Measurements from ENCODE around the gene IFRD2. TPM values are rescaled to one million over a fixed set of nuclear protein-coding genes. Genes with fewer than 3 reads are reported as not detected.

IFRD2 gene
- polyA plus RNA-seq, 1 of the 3 experiments (the other 2 are of a cell fraction), result 73.2 TPM

DNA sequence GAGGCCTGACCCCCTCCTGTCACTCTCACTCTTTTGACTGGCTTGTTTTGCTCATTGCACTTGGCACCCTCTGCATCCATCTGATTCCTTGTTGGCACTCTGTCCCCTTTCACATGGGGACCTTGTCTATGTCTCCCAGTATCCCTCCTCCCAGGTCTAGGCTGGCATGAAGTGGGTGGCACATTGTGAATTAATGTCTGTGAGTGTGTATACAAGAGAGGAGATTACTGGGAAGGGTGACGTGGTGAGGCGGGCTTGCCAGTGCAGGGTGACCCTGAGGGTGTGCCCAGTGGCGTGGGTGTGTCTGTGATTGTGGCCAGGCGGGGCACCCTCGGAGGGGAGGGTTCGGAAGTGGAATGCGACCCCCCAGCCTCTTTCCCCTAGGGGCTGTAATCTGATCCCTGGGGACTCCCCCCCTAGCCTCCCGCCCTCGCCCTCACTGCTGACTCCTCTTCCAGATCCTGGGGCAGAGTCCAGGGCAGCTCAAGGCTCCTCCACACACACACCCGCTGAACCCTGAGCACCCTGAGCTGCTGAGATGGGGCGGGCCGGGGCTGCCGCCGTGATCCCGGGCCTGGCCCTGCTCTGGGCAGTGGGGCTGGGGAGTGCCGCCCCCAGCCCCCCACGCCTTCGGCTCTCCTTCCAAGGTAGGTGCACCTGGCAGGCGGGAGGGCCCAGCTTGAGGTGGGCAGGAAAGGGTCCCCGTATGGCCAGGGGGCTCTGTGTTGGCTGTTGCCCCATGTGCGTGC lies 23.4 kb downstream of the IFRD2 start, which contains the start of gene SEMA3B:
TSS of gene SEMA3B (plus strand) at position 445 of the 749 bp plus-strand sequence. CDS start at position 539, 94 bp downstream.
- ChIA-PET CTCF (interaction anchor here (1.5 to 12.2 kb wide), 4 partner anchors 9 to 77 kb away, joined by 4 to 206 read pairs (median 60); partner anchors contain the start of gene GNAT1), POLR2A (no interaction called here)
- Histone ChIP-seq H3F3A (replicated peaks; ENCODE audit: insufficient read depth) (peaks cover 23% of the 10 kb centered on the region), H4K20me1 (ENCODE audit: insufficient read depth) (no peaks in the 10 kb centered on the region), H3K9me2 (no peaks in the 10 kb centered on the region), H3K27me3 (ENCODE audit: insufficient read depth) (no peaks in the 10 kb centered on the region), H3K9me3 (no peaks in the 10 kb centered on the region), H3K36me3 (replicated peaks in 1 of 2; ENCODE audit: control insufficient read depth in 1 of 2, insufficient read depth in 2 of 2, low read length in 1 of 2) (no peaks in the 10 kb centered on the region), H3K4me3 (ENCODE audit: low read depth in 2 of 2, low read length in 1 of 2) (no peak within 1 kb of the TSS), H3K4me2 (peak within 1 kb of the TSS; percentile 56; the same call in 1 of the 2 replicates), H3K9ac (no peak within 1 kb of the TSS), H3K27ac (ENCODE audit: low read depth in 2 of 2, low read length in 1 of 2) (no peak within 1 kb of the TSS), H2AFZ (ENCODE audit: low read depth) (no peak within 1 kb of the TSS), H3K79me2 (ENCODE audit: insufficient read depth) (no peaks in the 10 kb centered on the region), H3K4me1 (ENCODE audit: control insufficient read depth in 1 of 2, insufficient read depth in 2 of 2, low read depth in 1 of 2, low read length in 1 of 2) (peaks cover 26 to 36% of the 10 kb centered on the region in 2 experiments; a peak in 3 of 4 replicates)
- 59% methylated on average over 12 of the region's 21 CpGs for WGBS (ENCODE audit: low lambda C conversion rate)
- DNase-seq, result no peak
- TF ChIP-seq POLR2AphosphoS5 (IDR thresholded peaks at IDR 0.05; ENCODE audit: low read depth, low read length), result no peak

DNA sequence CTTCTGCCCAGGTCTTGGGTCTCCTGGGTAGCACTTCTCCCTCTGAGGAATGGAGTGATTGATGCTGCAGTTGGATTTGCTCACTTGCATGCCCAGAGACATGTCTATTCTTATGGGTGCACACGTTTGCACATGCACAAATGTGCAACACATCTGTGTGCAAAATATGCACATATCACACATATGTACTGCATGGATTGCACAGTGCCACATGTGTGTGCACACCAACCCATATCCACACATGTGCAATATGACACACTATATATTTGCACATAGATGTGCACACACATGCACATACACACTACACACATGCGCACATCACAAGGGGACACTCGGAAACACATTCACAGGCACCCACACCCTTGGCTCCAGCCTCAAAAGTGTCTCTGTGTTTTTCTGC lies 24.0 kb downstream of the IFRD2 start:
- H3K9me2 ChIP-seq, result no peaks in the 10 kb centered on the region
- H3K9ac ChIP-seq, result no peak overlapping the region
- H3K4me3 ChIP-seq (ENCODE audit: low read depth in 2 of 2, low read length in 1 of 2), result no peak overlapping the region
- H3F3A ChIP-seq (replicated peaks; ENCODE audit: insufficient read depth), result peaks cover 28% of the 10 kb centered on the region
- H3K27ac ChIP-seq (ENCODE audit: low read depth in 2 of 2, low read length in 1 of 2), result no peak overlapping the region
- TF ChIP-seq GABPA (IDR thresholded peaks at IDR 0.05; ENCODE audit: low read depth), result no peak
- TF ChIP-seq POLR2AphosphoS5 (IDR thresholded peaks at IDR 0.05; ENCODE audit: low read depth, low read length), result no peak
- TF ChIP-seq MXI1 (IDR thresholded peaks at IDR 0.05; ENCODE audit: low read depth, low read length), result no peak
- no peak for TF ChIP-seq EZH2phosphoT487 (IDR thresholded peaks at IDR 0.05; ENCODE audit: borderline replicate concordance, low read depth)
- TF ChIP-seq, protein P1, sequence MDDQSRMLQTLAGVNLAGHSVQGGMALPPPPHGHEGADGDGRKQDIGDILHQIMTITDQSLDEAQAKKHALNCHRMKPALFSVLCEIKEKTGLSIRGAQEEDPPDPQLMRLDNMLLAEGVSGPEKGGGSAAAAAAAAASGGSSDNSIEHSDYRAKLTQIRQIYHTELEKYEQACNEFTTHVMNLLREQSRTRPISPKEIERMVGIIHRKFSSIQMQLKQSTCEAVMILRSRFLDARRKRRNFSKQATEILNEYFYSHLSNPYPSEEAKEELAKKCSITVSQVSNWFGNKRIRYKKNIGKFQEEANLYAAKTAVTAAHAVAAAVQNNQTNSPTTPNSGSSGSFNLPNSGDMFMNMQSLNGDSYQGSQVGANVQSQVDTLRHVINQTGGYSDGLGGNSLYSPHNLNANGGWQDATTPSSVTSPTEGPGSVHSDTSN (IDR thresholded peaks at IDR 0.05), result no peak
- no peak for TF ChIP-seq CHD2 (IDR thresholded peaks at IDR 0.05; ENCODE audit: low read length, partially characterized antibody)
- TF ChIP-seq, protein P2, sequence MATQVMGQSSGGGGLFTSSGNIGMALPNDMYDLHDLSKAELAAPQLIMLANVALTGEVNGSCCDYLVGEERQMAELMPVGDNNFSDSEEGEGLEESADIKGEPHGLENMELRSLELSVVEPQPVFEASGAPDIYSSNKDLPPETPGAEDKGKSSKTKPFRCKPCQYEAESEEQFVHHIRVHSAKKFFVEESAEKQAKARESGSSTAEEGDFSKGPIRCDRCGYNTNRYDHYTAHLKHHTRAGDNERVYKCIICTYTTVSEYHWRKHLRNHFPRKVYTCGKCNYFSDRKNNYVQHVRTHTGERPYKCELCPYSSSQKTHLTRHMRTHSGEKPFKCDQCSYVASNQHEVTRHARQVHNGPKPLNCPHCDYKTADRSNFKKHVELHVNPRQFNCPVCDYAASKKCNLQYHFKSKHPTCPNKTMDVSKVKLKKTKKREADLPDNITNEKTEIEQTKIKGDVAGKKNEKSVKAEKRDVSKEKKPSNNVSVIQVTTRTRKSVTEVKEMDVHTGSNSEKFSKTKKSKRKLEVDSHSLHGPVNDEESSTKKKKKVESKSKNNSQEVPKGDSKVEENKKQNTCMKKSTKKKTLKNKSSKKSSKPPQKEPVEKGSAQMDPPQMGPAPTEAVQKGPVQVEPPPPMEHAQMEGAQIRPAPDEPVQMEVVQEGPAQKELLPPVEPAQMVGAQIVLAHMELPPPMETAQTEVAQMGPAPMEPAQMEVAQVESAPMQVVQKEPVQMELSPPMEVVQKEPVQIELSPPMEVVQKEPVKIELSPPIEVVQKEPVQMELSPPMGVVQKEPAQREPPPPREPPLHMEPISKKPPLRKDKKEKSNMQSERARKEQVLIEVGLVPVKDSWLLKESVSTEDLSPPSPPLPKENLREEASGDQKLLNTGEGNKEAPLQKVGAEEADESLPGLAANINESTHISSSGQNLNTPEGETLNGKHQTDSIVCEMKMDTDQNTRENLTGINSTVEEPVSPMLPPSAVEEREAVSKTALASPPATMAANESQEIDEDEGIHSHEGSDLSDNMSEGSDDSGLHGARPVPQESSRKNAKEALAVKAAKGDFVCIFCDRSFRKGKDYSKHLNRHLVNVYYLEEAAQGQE (IDR thresholded peaks at IDR 0.05; ENCODE audit: low read depth, low read length), result no peak
- no peak for TF ChIP-seq MEF2A (IDR thresholded peaks at IDR 0.05; ENCODE audit: borderline replicate concordance, low read depth)
- TF ChIP-seq RAD21 (IDR thresholded peaks at IDR 0.05; ENCODE audit: low read length), result no peak
- TF ChIP-seq GATA2 (CRISPR knock-in tag; IDR thresholded peaks at IDR 0.05), result no peak
- TF ChIP-seq TCF12 (IDR thresholded peaks at IDR 0.05), result no peak
- TF ChIP-seq NRF1 (IDR thresholded peaks at IDR 0.05; ENCODE audit: low read depth, low read length), result no peak
- TF ChIP-seq TEAD4 (IDR thresholded peaks at IDR 0.05; ENCODE audit: borderline replicate concordance, insufficient read depth), result no peak
- H3K4me1 ChIP-seq (ENCODE audit: control insufficient read depth in 1 of 2, insufficient read depth in 2 of 2, low read depth in 1 of 2, low read length in 1 of 2), result peaks cover 27 to 34% of the 10 kb centered on the region in 2 experiments; a peak in 3 of 4 replicates
- no peaks in the 10 kb centered on the region for H3K9me3 ChIP-seq
- no peak for DNase-seq
- 59% methylated on average over 3 of the region's 3 CpGs for WGBS (ENCODE audit: low lambda C conversion rate)
- no peak overlapping the region for H2AFZ ChIP-seq (ENCODE audit: low read depth)
- H4K20me1 ChIP-seq (ENCODE audit: insufficient read depth), result no peaks in the 10 kb centered on the region
- no peaks in the 10 kb centered on the region for H3K27me3 ChIP-seq (ENCODE audit: insufficient read depth)
- no peak overlapping the region for H3K4me2 ChIP-seq
- no peaks in the 10 kb centered on the region for H3K79me2 ChIP-seq (ENCODE audit: insufficient read depth)
- H3K36me3 ChIP-seq (replicated peaks in 1 of 2; ENCODE audit: control insufficient read depth in 1 of 2, insufficient read depth in 2 of 2, low read length in 1 of 2), result no peaks in the 10 kb centered on the region
- CTCF ChIA-PET, result interaction anchor here (0.6 to 6.6 kb wide), 5 partner anchors 8 to 77 kb away, joined by 3 to 49 read pairs (median 9); partner anchors contain the start of gene GNAT1
- POLR2A ChIA-PET, result no interaction called here

All from SK-N-SH (cell line).